Measurements from ENCODE around the gene RHOC.
"Not testable (repeated sequence)": the region's sequence is repeated elsewhere in the genome, so short reads cannot be mapped to it uniquely, and the experiment has no call there.

Gene RHOC
- total RNA-seq = 9.9 to 17.8 (median 15.1) reads per million in 3 donors

GRCh38 chr1:112706505-112707220 lies at the start of gene RHOC:
RHOC (minus strand) TSS chr1:112707127; CDS start chr1:112703799, 3,328 bp downstream.
- no peaks in the 10 kb centered on the region for H3K9me3 ChIP-seq (ENCODE audit: control insufficient read depth, low read length)
- no peaks in the 10 kb centered on the region for H3K36me3 ChIP-seq (ENCODE audit: control insufficient read depth, insufficient read depth, low read length)
- no peak within 1 kb of the TSS for H3K27ac ChIP-seq (ENCODE audit: insufficient read depth, low read length, poor library complexity, severe bottlenecking)
- peak; percentile 23 to 35 (median 30) for DNase-seq
- H3K4me1 ChIP-seq (ENCODE audit: control insufficient read depth, insufficient read depth, low read length, poor library complexity, severe bottlenecking) = peaks cover 28% of the 10 kb centered on the region
- H3K27me3 ChIP-seq (replicated peaks; ENCODE audit: control insufficient read depth, insufficient read depth, low read length, poor library complexity, severe bottlenecking) = no peaks in the 10 kb centered on the region
- peak within 1 kb of the TSS; percentile 56 for H3K4me3 ChIP-seq (ENCODE audit: insufficient read depth, low read depth, low read length, poor library complexity, severe bottlenecking)

- no peaks in the 10 kb centered on the region for H3K4me1 ChIP-seq (ENCODE audit: control insufficient read depth, insufficient read depth, low read length, poor library complexity, severe bottlenecking)
- no peaks in the 10 kb centered on the region for H3K9me3 ChIP-seq (ENCODE audit: control insufficient read depth, low read length)
- peaks cover 6% of the 10 kb centered on the region for H3K27me3 ChIP-seq (replicated peaks; ENCODE audit: control insufficient read depth, insufficient read depth, low read length, poor library complexity, severe bottlenecking)
- DNase-seq = no peak
- no peak overlapping the region for H3K4me3 ChIP-seq (ENCODE audit: insufficient read depth, low read depth, low read length, poor library complexity, severe bottlenecking)
- H3K27ac ChIP-seq (ENCODE audit: insufficient read depth, low read length, poor library complexity, severe bottlenecking) = no peak overlapping the region
- no peaks in the 10 kb centered on the region for H3K36me3 ChIP-seq (ENCODE audit: control insufficient read depth, insufficient read depth, low read length)
Measured at GRCh38 chr1:112754116-112754628, 47.2 kb upstream of the RHOC start.

- Histone ChIP-seq H3K36me3 (ENCODE audit: control insufficient read depth, insufficient read depth, low read length) (no peaks in the 10 kb centered on the region), H3K9me3 (ENCODE audit: control insufficient read depth, low read length) (no peaks in the 10 kb centered on the region), H3K4me3 (ENCODE audit: insufficient read depth, low read depth, low read length, poor library complexity, severe bottlenecking) (no peak overlapping the region), H3K27me3 (replicated peaks; ENCODE audit: control insufficient read depth, insufficient read depth, low read length, poor library complexity, severe bottlenecking) (no peaks in the 10 kb centered on the region), H3K4me1 (ENCODE audit: control insufficient read depth, insufficient read depth, low read length, poor library complexity, severe bottlenecking) (peaks cover 4% of the 10 kb centered on the region), H3K27ac (ENCODE audit: insufficient read depth, low read length, poor library complexity, severe bottlenecking) (no peak overlapping the region)
- DNase-seq = no peak
Measured at GRCh38 chr1:112748396-112748795, 41.5 kb upstream of the RHOC start.

GRCh38 chr1:112744009-112744578 lies 37.2 kb upstream of the RHOC start:
- no peak for DNase-seq
- H3K9me3 ChIP-seq (ENCODE audit: control insufficient read depth, low read length) = no peaks in the 10 kb centered on the region
- no peaks in the 10 kb centered on the region for H3K27me3 ChIP-seq (replicated peaks; ENCODE audit: control insufficient read depth, insufficient read depth, low read length, poor library complexity, severe bottlenecking)
- H3K27ac ChIP-seq (ENCODE audit: insufficient read depth, low read length, poor library complexity, severe bottlenecking) = no peak overlapping the region
- H3K4me3 ChIP-seq (ENCODE audit: insufficient read depth, low read depth, low read length, poor library complexity, severe bottlenecking) = no peak overlapping the region
- peaks cover 4% of the 10 kb centered on the region for H3K4me1 ChIP-seq (ENCODE audit: control insufficient read depth, insufficient read depth, low read length, poor library complexity, severe bottlenecking)
- H3K36me3 ChIP-seq (ENCODE audit: control insufficient read depth, insufficient read depth, low read length) = no peaks in the 10 kb centered on the region

GRCh38 chr1:112743174-112744008 lies 36.5 kb upstream of the RHOC start:
- DNase-seq = no peak
- Histone ChIP-seq H3K4me3 (ENCODE audit: insufficient read depth, low read depth, low read length, poor library complexity, severe bottlenecking) (no peak overlapping the region), H3K36me3 (ENCODE audit: control insufficient read depth, insufficient read depth, low read length) (no peaks in the 10 kb centered on the region), H3K27ac (ENCODE audit: insufficient read depth, low read length, poor library complexity, severe bottlenecking) (no peak overlapping the region), H3K9me3 (ENCODE audit: control insufficient read depth, low read length) (no peaks in the 10 kb centered on the region), H3K27me3 (replicated peaks; ENCODE audit: control insufficient read depth, insufficient read depth, low read length, poor library complexity, severe bottlenecking) (no peaks in the 10 kb centered on the region), H3K4me1 (ENCODE audit: control insufficient read depth, insufficient read depth, low read length, poor library complexity, severe bottlenecking) (peaks cover 4% of the 10 kb centered on the region)

- no peak for DNase-seq
- no peak overlapping the region for H3K27ac ChIP-seq (ENCODE audit: insufficient read depth, low read length, poor library complexity, severe bottlenecking)
- no peaks in the 10 kb centered on the region for H3K4me1 ChIP-seq (ENCODE audit: control insufficient read depth, insufficient read depth, low read length, poor library complexity, severe bottlenecking)
- no peaks in the 10 kb centered on the region for H3K27me3 ChIP-seq (replicated peaks; ENCODE audit: control insufficient read depth, insufficient read depth, low read length, poor library complexity, severe bottlenecking)
- H3K9me3 ChIP-seq (ENCODE audit: control insufficient read depth, low read length) = no peaks in the 10 kb centered on the region
- H3K36me3 ChIP-seq (ENCODE audit: control insufficient read depth, insufficient read depth, low read length) = no peaks in the 10 kb centered on the region
- H3K4me3 ChIP-seq (ENCODE audit: insufficient read depth, low read depth, low read length, poor library complexity, severe bottlenecking) = no peak overlapping the region
Measured at GRCh38 chr1:112737573-112737972, 30.6 kb upstream of the RHOC start.

- H3K36me3 ChIP-seq (ENCODE audit: control insufficient read depth, insufficient read depth, low read length) = no peaks in the 10 kb centered on the region
- H3K4me1 ChIP-seq (ENCODE audit: control insufficient read depth, insufficient read depth, low read length, poor library complexity, severe bottlenecking) = no peaks in the 10 kb centered on the region
- no peak for DNase-seq
- no peaks in the 10 kb centered on the region for H3K9me3 ChIP-seq (ENCODE audit: control insufficient read depth, low read length)
- H3K4me3 ChIP-seq (ENCODE audit: insufficient read depth, low read depth, low read length, poor library complexity, severe bottlenecking) = no peak overlapping the region
- no peak overlapping the region for H3K27ac ChIP-seq (ENCODE audit: insufficient read depth, low read length, poor library complexity, severe bottlenecking)
- H3K27me3 ChIP-seq (replicated peaks; ENCODE audit: control insufficient read depth, insufficient read depth, low read length, poor library complexity, severe bottlenecking) = no peaks in the 10 kb centered on the region
Measured at GRCh38 chr1:112735752-112736151, 28.8 kb upstream of the RHOC start.

GRCh38 chr1:112731451-112731850 lies 24.5 kb upstream of the RHOC start:
- no peaks in the 10 kb centered on the region for H3K36me3 ChIP-seq (ENCODE audit: control insufficient read depth, insufficient read depth, low read length)
- no peak for DNase-seq
- no peak overlapping the region for H3K27ac ChIP-seq (ENCODE audit: insufficient read depth, low read length, poor library complexity, severe bottlenecking)
- no peaks in the 10 kb centered on the region for H3K9me3 ChIP-seq (ENCODE audit: control insufficient read depth, low read length)
- H3K27me3 ChIP-seq (replicated peaks; ENCODE audit: control insufficient read depth, insufficient read depth, low read length, poor library complexity, severe bottlenecking) = no peaks in the 10 kb centered on the region
- no peaks in the 10 kb centered on the region for H3K4me1 ChIP-seq (ENCODE audit: control insufficient read depth, insufficient read depth, low read length, poor library complexity, severe bottlenecking)
- H3K4me3 ChIP-seq (ENCODE audit: insufficient read depth, low read depth, low read length, poor library complexity, severe bottlenecking) = no peak overlapping the region

- no peak overlapping the region for H3K4me3 ChIP-seq (ENCODE audit: insufficient read depth, low read depth, low read length, poor library complexity, severe bottlenecking)
- no peaks in the 10 kb centered on the region for H3K27me3 ChIP-seq (replicated peaks; ENCODE audit: control insufficient read depth, insufficient read depth, low read length, poor library complexity, severe bottlenecking)
- DNase-seq = no peak
- H3K4me1 ChIP-seq (ENCODE audit: control insufficient read depth, insufficient read depth, low read length, poor library complexity, severe bottlenecking) = no peaks in the 10 kb centered on the region
- no peaks in the 10 kb centered on the region for H3K36me3 ChIP-seq (ENCODE audit: control insufficient read depth, insufficient read depth, low read length)
- no peak overlapping the region for H3K27ac ChIP-seq (ENCODE audit: insufficient read depth, low read length, poor library complexity, severe bottlenecking)
- H3K9me3 ChIP-seq (ENCODE audit: control insufficient read depth, low read length) = no peaks in the 10 kb centered on the region
Measured at GRCh38 chr1:112729909-112730308, 23.0 kb upstream of the RHOC start.

- H3K4me3 ChIP-seq (ENCODE audit: insufficient read depth, low read depth, low read length, poor library complexity, severe bottlenecking); H3K27ac ChIP-seq (ENCODE audit: insufficient read depth, low read length, poor library complexity, severe bottlenecking); DNase-seq; H3K36me3 ChIP-seq (ENCODE audit: control insufficient read depth, insufficient read depth, low read length); H3K4me1 ChIP-seq (ENCODE audit: control insufficient read depth, insufficient read depth, low read length, poor library complexity, severe bottlenecking); H3K9me3 ChIP-seq (ENCODE audit: control insufficient read depth, low read length); H3K27me3 ChIP-seq (replicated peaks; ENCODE audit: control insufficient read depth, insufficient read depth, low read length, poor library complexity, severe bottlenecking): not testable (repeated sequence)
Measured at GRCh38 chr1:112729011-112729410, 22.1 kb upstream of the RHOC start.
